Measurements from ENCODE around the gene BPIFA1.

GRCh38 chr20:33282991-33283555, 47.3 kb downstream of the BPIFA1 start, which contains the start of gene BPIFB1:
- TF ChIP-seq CTCF (IDR thresholded peaks at IDR 0.05; ENCODE audit: borderline replicate concordance, extremely low read depth, low read length, poor library complexity, severe bottlenecking) (no peak), EZH2 (IDR thresholded peaks at IDR 0.05; ENCODE audit: borderline replicate concordance, low read depth, low read length, severe bottlenecking) (no peak)

All from DND-41 (cell line).